ENCODE results near the gene MOB3B. TPM values are rescaled to one million over a fixed set of nuclear protein-coding genes. Genes with fewer than 3 reads are reported as not detected.

Gene MOB3B
- total RNA-seq, 2 donors from 2014 or later, result 4.3 to 6.0 TPM

DNA sequence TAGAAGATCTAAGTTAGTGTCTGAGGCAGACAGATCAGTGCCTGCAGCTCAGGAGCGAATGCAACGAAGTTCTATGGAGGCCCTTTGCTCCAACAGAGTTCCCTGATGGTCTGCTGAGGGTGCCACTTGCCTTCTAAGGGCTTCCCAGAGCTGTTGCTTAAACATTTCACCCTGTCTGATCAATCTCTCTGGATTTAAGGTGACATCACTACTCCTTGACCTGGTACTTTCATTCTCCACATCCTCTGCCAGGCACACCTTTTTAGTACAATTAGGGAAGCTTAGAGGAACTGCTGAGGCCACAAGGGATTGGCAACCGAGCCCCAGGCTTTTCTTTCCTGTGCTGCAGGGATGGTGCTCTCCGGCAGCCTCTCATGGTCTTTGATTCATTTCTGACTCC, 99.7 kb downstream of the MOB3B start:
- Histone ChIP-seq H3K4me1 (peaks cover 48% of the 10 kb centered on the region), H3K27me3 (no peaks in the 10 kb centered on the region), H3K4me3 (no peak overlapping the region), H3K27ac (no peak overlapping the region), H3K9me3 (no peaks in the 10 kb centered on the region), H3K36me3 (replicated peaks in 1 of 2; ENCODE audit: insufficient read depth in 1 of 2, low read depth in 2 of 2) (no peaks in the 10 kb centered on the region)
- DNase-seq (no peak), ATAC-seq (no peak)
- TF ChIP-seq, protein P1, sequence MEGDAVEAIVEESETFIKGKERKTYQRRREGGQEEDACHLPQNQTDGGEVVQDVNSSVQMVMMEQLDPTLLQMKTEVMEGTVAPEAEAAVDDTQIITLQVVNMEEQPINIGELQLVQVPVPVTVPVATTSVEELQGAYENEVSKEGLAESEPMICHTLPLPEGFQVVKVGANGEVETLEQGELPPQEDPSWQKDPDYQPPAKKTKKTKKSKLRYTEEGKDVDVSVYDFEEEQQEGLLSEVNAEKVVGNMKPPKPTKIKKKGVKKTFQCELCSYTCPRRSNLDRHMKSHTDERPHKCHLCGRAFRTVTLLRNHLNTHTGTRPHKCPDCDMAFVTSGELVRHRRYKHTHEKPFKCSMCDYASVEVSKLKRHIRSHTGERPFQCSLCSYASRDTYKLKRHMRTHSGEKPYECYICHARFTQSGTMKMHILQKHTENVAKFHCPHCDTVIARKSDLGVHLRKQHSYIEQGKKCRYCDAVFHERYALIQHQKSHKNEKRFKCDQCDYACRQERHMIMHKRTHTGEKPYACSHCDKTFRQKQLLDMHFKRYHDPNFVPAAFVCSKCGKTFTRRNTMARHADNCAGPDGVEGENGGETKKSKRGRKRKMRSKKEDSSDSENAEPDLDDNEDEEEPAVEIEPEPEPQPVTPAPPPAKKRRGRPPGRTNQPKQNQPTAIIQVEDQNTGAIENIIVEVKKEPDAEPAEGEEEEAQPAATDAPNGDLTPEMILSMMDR (IDR thresholded peaks at IDR 0.05), result no peak
- TF ChIP-seq POLR2A (IDR thresholded peaks at IDR 0.05), result no peak
- WGBS, 2 donors, result 78 to 93% methylated on average over 3 to 4 of the region's 4 CpGs
- intact Hi-C loops (cut with DNase I), result no loop called here

DNA sequence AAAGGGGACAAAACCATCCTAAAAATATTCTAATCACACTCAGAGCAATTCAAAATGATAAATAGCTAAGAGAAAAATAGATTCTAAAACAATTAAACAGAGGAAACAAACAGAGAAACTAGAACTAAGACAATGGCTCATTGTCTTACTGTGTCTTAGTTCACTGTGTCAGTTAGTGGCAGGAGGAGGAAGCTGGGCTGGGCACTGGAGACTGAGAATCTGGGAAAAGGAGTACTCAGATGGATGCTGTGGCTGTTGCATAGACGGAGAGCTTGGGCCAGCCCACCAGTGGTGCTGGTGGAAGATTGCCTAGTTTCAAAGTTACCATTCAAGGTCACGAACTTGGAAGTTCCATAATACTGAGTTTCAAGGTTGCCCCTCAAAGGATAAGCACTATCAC, 100.2 kb downstream of the MOB3B start:
- 31 to 47% methylated on average over 2 of the region's 2 CpGs for WGBS, 2 donors
- no peak for ATAC-seq

DNA sequence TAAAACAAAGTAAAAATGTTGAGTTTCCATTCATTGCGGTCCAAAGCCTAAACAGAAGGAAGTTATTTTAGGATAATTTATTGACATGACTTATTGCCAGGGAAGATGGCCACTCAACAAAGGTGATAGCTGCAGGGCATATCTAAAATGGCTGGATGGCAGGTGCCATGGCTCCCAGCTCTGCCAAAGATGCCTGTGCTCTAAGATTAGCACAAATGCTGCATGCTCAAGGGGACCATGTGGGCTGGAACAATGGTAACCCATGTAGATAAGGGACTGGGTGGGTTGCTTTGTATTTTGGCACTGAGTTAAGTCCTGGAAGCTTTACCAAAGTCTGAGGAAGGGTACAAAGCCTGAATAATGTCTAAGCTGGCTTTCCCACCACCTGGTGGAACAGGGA, 101.1 kb downstream of the MOB3B start:
- Histone ChIP-seq H3K4me3 (no peak overlapping the region), H3K27ac (no peak overlapping the region), H3K27me3 (no peaks in the 10 kb centered on the region), H3K36me3 (replicated peaks in 1 of 2; ENCODE audit: insufficient read depth in 1 of 2, low read depth in 2 of 2) (no peaks in the 10 kb centered on the region), H3K9me3 (no peaks in the 10 kb centered on the region), H3K4me1 (peaks cover 41% of the 10 kb centered on the region)
- no peak for DNase-seq
- intact Hi-C loops (cut with DNase I), result no loop called here
- TF ChIP-seq POLR2A (IDR thresholded peaks at IDR 0.05), result no peak
- TF ChIP-seq, protein P1 (IDR thresholded peaks at IDR 0.05), result no peak
- WGBS, 2 donors, result 79 to 85% methylated on average over 1 of the region's 1 CpG
- no peak for ATAC-seq

More for the DNA sequence above, 100.2 kb downstream of the MOB3B start:
- H3K27me3 ChIP-seq, result no peaks in the 10 kb centered on the region
- no peak for DNase-seq
- no peaks in the 10 kb centered on the region for H3K36me3 ChIP-seq (replicated peaks in 1 of 2; ENCODE audit: insufficient read depth in 1 of 2, low read depth in 2 of 2)
- H3K4me1 ChIP-seq, result peaks cover 48% of the 10 kb centered on the region
- intact Hi-C loops (cut with DNase I), result no loop called here
- H3K27ac ChIP-seq, result no peak overlapping the region
- no peaks in the 10 kb centered on the region for H3K9me3 ChIP-seq
- TF ChIP-seq, protein P1 (IDR thresholded peaks at IDR 0.05), result no peak
- no peak for TF ChIP-seq POLR2A (IDR thresholded peaks at IDR 0.05)
- H3K4me3 ChIP-seq, result no peak overlapping the region

DNA sequence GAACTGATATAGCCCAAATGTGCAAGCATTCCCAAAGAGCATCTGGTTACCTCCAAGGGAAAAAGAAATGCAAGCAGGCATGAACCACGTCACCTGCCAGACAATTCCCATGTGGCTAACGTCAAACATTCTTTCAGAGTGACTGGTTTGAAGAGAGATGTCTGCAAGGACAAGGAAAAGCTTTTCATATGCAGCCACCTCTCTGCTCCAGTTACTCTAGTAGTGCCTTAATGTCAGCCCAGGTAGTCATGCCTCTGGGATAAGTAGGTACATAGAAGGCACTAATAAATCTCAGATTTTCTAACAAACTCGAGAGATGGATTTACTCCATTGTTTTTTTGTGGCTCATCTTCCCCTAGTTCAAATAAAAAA, 102.4 kb downstream of the MOB3B start:
- Histone ChIP-seq H3K27me3 (no peaks in the 10 kb centered on the region), H3K27ac (no peak overlapping the region), H3K4me3 (no peak overlapping the region), H3K9me3 (no peaks in the 10 kb centered on the region), H3K36me3 (replicated peaks in 1 of 2; ENCODE audit: insufficient read depth in 1 of 2, low read depth in 2 of 2) (no peaks in the 10 kb centered on the region), H3K4me1 (peaks cover 31% of the 10 kb centered on the region)
- intact Hi-C loops (cut with DNase I), result no loop called here
- TF ChIP-seq, protein P1 (IDR thresholded peaks at IDR 0.05), result no peak
- no peak for TF ChIP-seq POLR2A (IDR thresholded peaks at IDR 0.05)
- DNase-seq, result no peak
- no peak for ATAC-seq
- whole genome bisulfite sequencing, 2 donors, result 72% methylated on average over 3 of the region's 3 CpGs

DNA sequence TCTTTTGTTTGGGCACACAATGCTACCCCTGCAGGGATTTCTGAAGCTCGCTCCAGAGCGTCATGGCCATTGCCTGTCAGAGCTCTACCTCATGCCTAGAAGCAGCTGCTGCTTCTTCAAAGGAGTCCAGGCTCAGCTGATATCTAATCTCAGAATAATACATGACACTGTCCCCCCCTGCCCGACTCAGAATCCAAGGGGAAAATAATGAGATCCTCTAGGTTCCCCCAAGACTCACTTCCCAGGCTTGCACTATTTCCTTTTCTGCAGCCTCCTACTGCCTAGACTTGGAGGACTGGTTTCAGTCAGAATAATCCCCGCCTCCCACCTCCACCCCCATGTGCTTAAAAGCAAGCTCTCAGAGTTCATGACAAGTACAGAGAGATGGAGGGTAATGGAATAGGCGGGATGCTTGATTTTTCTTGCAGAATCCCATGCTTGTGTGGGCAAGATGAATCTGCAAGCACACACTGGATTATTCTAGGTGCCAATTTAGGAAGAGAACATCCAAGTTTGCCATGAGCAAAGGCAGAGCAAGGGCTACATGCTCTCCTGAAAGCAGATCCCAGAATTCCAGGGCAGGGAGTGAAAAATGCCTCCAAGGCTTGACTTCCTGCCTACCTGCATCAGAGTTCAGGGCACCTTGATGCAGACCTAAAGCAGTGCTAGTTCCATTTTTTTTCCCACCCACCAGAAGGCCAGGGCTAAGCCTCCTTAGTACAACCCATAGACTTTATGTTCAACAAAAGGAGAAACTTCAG, 102.9 kb downstream of the MOB3B start:
- H3K36me3 ChIP-seq (replicated peaks in 1 of 2; ENCODE audit: insufficient read depth in 1 of 2, low read depth in 2 of 2), result no peaks in the 10 kb centered on the region
- no peaks in the 10 kb centered on the region for H3K9me3 ChIP-seq
- TF ChIP-seq, protein P1 (IDR thresholded peaks at IDR 0.05), result no peak
- no peak for TF ChIP-seq POLR2A (IDR thresholded peaks at IDR 0.05)
- intact Hi-C loops (cut with DNase I), result no loop called here
- no peak overlapping the region for H3K27ac ChIP-seq
- 73 to 83% methylated on average over 5 of the region's 5 CpGs for WGBS, 2 donors
- no peak for DNase-seq
- no peak for ATAC-seq
- no peaks in the 10 kb centered on the region for H3K27me3 ChIP-seq
- peaks cover 25% of the 10 kb centered on the region for H3K4me1 ChIP-seq
- no peak overlapping the region for H3K4me3 ChIP-seq
